ENCODE results near the gene STKLD1. TPM values are rescaled to one million over a fixed set of nuclear protein-coding genes. Genes with fewer than 3 reads are reported as not detected.

The STKLD1 gene
- total RNA-seq, 3 donors from 2014 or later: 0.16 to 0.42 TPM; not detected in 1

GRCh38 chr9:133339641-133340040, 36.5 kb upstream of the STKLD1 start:
- Mint-ChIP-seq H3K36me3 (ENCODE audit: insufficient read depth) (peaks cover 27% of the 10 kb centered on the region), H3K4me1 (ENCODE audit: low read depth) (peaks cover 35% of the 10 kb centered on the region), H3K9me3 (no peaks in the 10 kb centered on the region), H3K27me3 (ENCODE audit: low read depth) (no peaks in the 10 kb centered on the region), H3K4me3 (no peak overlapping the region)
- no peak for DNase-seq
- no peak for ATAC-seq

- Mint-ChIP-seq H3K4me3 (no peak overlapping the region), H3K27me3 (ENCODE audit: low read depth) (no peaks in the 10 kb centered on the region)
- no peak for ATAC-seq
Observed at GRCh38 chr9:133340256-133340655, 35.9 kb upstream of the STKLD1 start.

GRCh38 chr9:133340916-133341315, 35.2 kb upstream of the STKLD1 start:
- no peaks in the 10 kb centered on the region for H3K27me3 Mint-ChIP-seq (ENCODE audit: low read depth)
- H3K4me3 Mint-ChIP-seq: no peak overlapping the region
- H3K36me3 Mint-ChIP-seq (ENCODE audit: insufficient read depth): peaks cover 26% of the 10 kb centered on the region
- peaks cover 32% of the 10 kb centered on the region for H3K4me1 Mint-ChIP-seq (ENCODE audit: low read depth)
- H3K9me3 Mint-ChIP-seq: no peaks in the 10 kb centered on the region
- ATAC-seq: no peak
- no peak for DNase-seq

More at GRCh38 chr9:133340256-133340655, 35.9 kb upstream of the STKLD1 start:
- no peak for DNase-seq
- H3K9me3 Mint-ChIP-seq: no peaks in the 10 kb centered on the region
- H3K36me3 Mint-ChIP-seq (ENCODE audit: insufficient read depth): peaks cover 25% of the 10 kb centered on the region
- H3K4me1 Mint-ChIP-seq (ENCODE audit: low read depth): peaks cover 34% of the 10 kb centered on the region

- H3K36me3 Mint-ChIP-seq (ENCODE audit: insufficient read depth): peaks cover 26% of the 10 kb centered on the region
- H3K9me3 Mint-ChIP-seq: no peaks in the 10 kb centered on the region
- ATAC-seq: no peak
- no peaks in the 10 kb centered on the region for H3K27me3 Mint-ChIP-seq (ENCODE audit: low read depth)
- DNase-seq: no peak
- H3K4me3 Mint-ChIP-seq: no peak overlapping the region
- H3K4me1 Mint-ChIP-seq (ENCODE audit: low read depth): peaks cover 35% of the 10 kb centered on the region
Observed at GRCh38 chr9:133341369-133342068, 34.6 kb upstream of the STKLD1 start.

GRCh38 chr9:133342069-133342406, 34.1 kb upstream of the STKLD1 start:
- no peak for DNase-seq
- Mint-ChIP-seq H3K4me3 (no peak overlapping the region), H3K36me3 (ENCODE audit: insufficient read depth) (peaks cover 26% of the 10 kb centered on the region), H3K9me3 (no peaks in the 10 kb centered on the region), H3K4me1 (ENCODE audit: low read depth) (peaks cover 38% of the 10 kb centered on the region), H3K27me3 (ENCODE audit: low read depth) (no peaks in the 10 kb centered on the region)
- no peak for ATAC-seq

GRCh38 chr9:133342570-133342969, 33.6 kb upstream of the STKLD1 start:
- H3K27me3 Mint-ChIP-seq (ENCODE audit: low read depth): no peaks in the 10 kb centered on the region
- no peak for DNase-seq
- no peak overlapping the region for H3K4me3 Mint-ChIP-seq
- peaks cover 40% of the 10 kb centered on the region for H3K4me1 Mint-ChIP-seq (ENCODE audit: low read depth)
- H3K9me3 Mint-ChIP-seq: no peaks in the 10 kb centered on the region
- no peak for ATAC-seq
- peaks cover 26% of the 10 kb centered on the region for H3K36me3 Mint-ChIP-seq (ENCODE audit: insufficient read depth)

- Mint-ChIP-seq H3K36me3 (ENCODE audit: insufficient read depth) (peaks cover 32% of the 10 kb centered on the region), H3K4me1 (ENCODE audit: low read depth) (peaks cover 42% of the 10 kb centered on the region), H3K4me3 (no peak overlapping the region), H3K9me3 (no peaks in the 10 kb centered on the region), H3K27me3 (ENCODE audit: low read depth) (no peaks in the 10 kb centered on the region)
- ATAC-seq: no peak
- no peak for DNase-seq
Observed at GRCh38 chr9:133344071-133344470, 32.1 kb upstream of the STKLD1 start.

- no peak overlapping the region for H3K4me3 Mint-ChIP-seq
- DNase-seq (no peak), ATAC-seq (no peak)
- H3K9me3 Mint-ChIP-seq: no peaks in the 10 kb centered on the region
- peaks cover 34% of the 10 kb centered on the region for H3K36me3 Mint-ChIP-seq (ENCODE audit: insufficient read depth)
- peaks cover 42% of the 10 kb centered on the region for H3K4me1 Mint-ChIP-seq (ENCODE audit: low read depth)
- H3K27me3 Mint-ChIP-seq (ENCODE audit: low read depth): no peaks in the 10 kb centered on the region
Observed at GRCh38 chr9:133344979-133345378, 31.2 kb upstream of the STKLD1 start.

GRCh38 chr9:133345596-133345995, 30.6 kb upstream of the STKLD1 start:
- H3K4me1 Mint-ChIP-seq (ENCODE audit: low read depth): peaks cover 41% of the 10 kb centered on the region
- no peak overlapping the region for H3K4me3 Mint-ChIP-seq
- no peaks in the 10 kb centered on the region for H3K27me3 Mint-ChIP-seq (ENCODE audit: low read depth)
- H3K36me3 Mint-ChIP-seq (ENCODE audit: insufficient read depth): peaks cover 37% of the 10 kb centered on the region
- DNase-seq (no peak), ATAC-seq (no peak)
- H3K9me3 Mint-ChIP-seq: no peaks in the 10 kb centered on the region

- ATAC-seq: no peak
- Mint-ChIP-seq H3K4me3 (peak overlapping the region; percentile 99), H3K36me3 (ENCODE audit: insufficient read depth) (peaks cover 39% of the 10 kb centered on the region), H3K4me1 (ENCODE audit: low read depth) (peaks cover 38% of the 10 kb centered on the region), H3K9me3 (no peaks in the 10 kb centered on the region), H3K27me3 (ENCODE audit: low read depth) (no peaks in the 10 kb centered on the region)
- DNase-seq: no peak
Observed at GRCh38 chr9:133346021-133346785, 30.0 kb upstream of the STKLD1 start.

- H3K36me3 Mint-ChIP-seq (ENCODE audit: insufficient read depth): peaks cover 47% of the 10 kb centered on the region
- H3K27me3 Mint-ChIP-seq (ENCODE audit: low read depth): no peaks in the 10 kb centered on the region
- peak overlapping the region; percentile 99 for H3K4me3 Mint-ChIP-seq
- DNase-seq (no peak), ATAC-seq (peak; percentile 36 to 39)
- no peaks in the 10 kb centered on the region for H3K9me3 Mint-ChIP-seq
- peaks cover 34% of the 10 kb centered on the region for H3K4me1 Mint-ChIP-seq (ENCODE audit: low read depth)
Observed at GRCh38 chr9:133347515-133347984, 28.6 kb upstream of the STKLD1 start.

- ATAC-seq: peak; percentile 78
- H3K4me1 Mint-ChIP-seq (ENCODE audit: low read depth): peaks cover 38% of the 10 kb centered on the region
- H3K36me3 Mint-ChIP-seq (ENCODE audit: insufficient read depth): peaks cover 48% of the 10 kb centered on the region
Observed at GRCh38 chr9:133347985-133348717, 28.0 kb upstream of the STKLD1 start, which contains the start of the genes MED22 and RPL7A. MED22 (minus strand) TSS chr9:133348131; CDS start chr9:133346662, 1,469 bp downstream. RPL7A (plus strand) TSS chr9:133348218; CDS start chr9:133348244, 26 bp downstream.

GRCh38 chr9:133348718-133349573, 27.2 kb upstream of the STKLD1 start:
- peaks cover 52% of the 10 kb centered on the region for H3K36me3 Mint-ChIP-seq (ENCODE audit: insufficient read depth)
- H3K4me3 Mint-ChIP-seq: peak overlapping the region; percentile 99
- DNase-seq (no peak), ATAC-seq (no peak)
- H3K4me1 Mint-ChIP-seq (ENCODE audit: low read depth): peaks cover 40% of the 10 kb centered on the region
- no peaks in the 10 kb centered on the region for H3K27me3 Mint-ChIP-seq (ENCODE audit: low read depth)
- no peaks in the 10 kb centered on the region for H3K9me3 Mint-ChIP-seq

More at GRCh38 chr9:133347985-133348717, 28.0 kb upstream of the STKLD1 start, which contains the start of the genes MED22 and RPL7A:
- Mint-ChIP-seq H3K9me3 (no peaks in the 10 kb centered on the region), H3K27me3 (ENCODE audit: low read depth) (no peaks in the 10 kb centered on the region), H3K4me3 (peak within 1 kb of the TSS; percentile 99)
- peak; percentile 89 for DNase-seq

All from activated T-cell treated with anti-CD3 and anti-CD28 coated beads, Interleukin-2, amount 50 U/mL, for 4 hours (primary cell).